Calu3 (cell line): ENCODE data around the gene ADNP. TPM values are rescaled to one million over a fixed set of nuclear protein-coding genes. Genes with fewer than 3 reads are reported as not detected.

Experiments used
- BruUV-seq: library from RNA; stranded (reverse); fragments of 400-500 nt; replicated peaks from 2 replicates; lab custom pipeline; 2021; lab: Mats Ljungman, UMichigan
- CTCF ChIA-PET: fragments of 300-600 bp; sonication (Branson Sonifier 250); formaldehyde crosslinking; loops from one replicate; lab custom pipeline; 2022; ENCODE audit warnings: antibody characterized with exemption; lab: Charles Lee
- DNase-seq: peaks from one replicate; pipeline ENCODE4 v3.0.0; 2022
- H3K27ac Mint-ChIP-seq: one replicate; pipeline ENCODE4 v1.8.0; 2022; ENCODE audit warnings: mixed read lengths; ENCODE audit not compliant: unreplicated experiment
- H3K27me3 Mint-ChIP-seq: one replicate; pipeline ENCODE4 v1.8.0; 2022; ENCODE audit warnings: mixed read lengths; ENCODE audit not compliant: unreplicated experiment
- H3K36me3 Mint-ChIP-seq: one replicate; pipeline ENCODE4 v1.8.0; 2022; ENCODE audit warnings: mild to moderate bottlenecking, moderate library complexity, mixed read lengths; ENCODE audit not compliant: insufficient read depth, unreplicated experiment
- H3K4me1 Mint-ChIP-seq: one replicate; pipeline ENCODE4 v1.8.0; 2022; ENCODE audit warnings: mild to moderate bottlenecking, low read depth, mixed read lengths; ENCODE audit not compliant: unreplicated experiment
- H3K4me3 Mint-ChIP-seq: one replicate; pipeline ENCODE4 v1.8.0; 2022; ENCODE audit warnings: mild to moderate bottlenecking, low read depth, moderate library complexity, mixed read lengths; ENCODE audit not compliant: unreplicated experiment
- H3K9me3 Mint-ChIP-seq: one replicate; pipeline ENCODE4 v1.8.0; 2022; ENCODE audit warnings: low read depth, mixed read lengths; ENCODE audit not compliant: unreplicated experiment
- CTCF ChIP-seq: fragments of 200-600 bp; IDR thresholded peaks from one replicate; pipeline ENCODE4 v1.8.0; 2022; ENCODE audit warnings: antibody characterized with exemption; ENCODE audit not compliant: unreplicated experiment
- intact Hi-C: fragments of 100-400 bp; cut with micrococcal nuclease; formaldehyde crosslinking; loops from one replicate; pipeline ENCODE4 v1.10.0; 2022; ENCODE audit not compliant: unreplicated experiment
- total RNA-seq: library from RNA; stranded (reverse); gene quantifications from 2 replicates; pipeline ENCODE4 v1.2.3, GENCODE V29; 2022

The ADNP gene
- total RNA-seq, 1 experiment from 2014 or later = 103 TPM

GRCh38 chr20:50856475-50857041 is 74.7 kb downstream of the ADNP start:
- CTCF ChIA-PET = no interaction called here
- BruUV-seq = no TSS peak
- Mint-ChIP-seq H3K27ac (no peak overlapping the region), H3K27me3 (no peaks in the 10 kb centered on the region), H3K36me3 (peaks cover 3% of the 10 kb centered on the region), H3K9me3 (no peaks in the 10 kb centered on the region), H3K4me3 (no peak overlapping the region), H3K4me1 (peaks cover 20% of the 10 kb centered on the region)
- TF ChIP-seq CTCF = no peak
- DNase-seq = no peak
- intact Hi-C loops = no loop called here

GRCh38 chr20:50855498-50856474 is 75.5 kb downstream of the ADNP start:
- BruUV-seq = no TSS peak
- Mint-ChIP-seq H3K4me3 (no peak overlapping the region), H3K27ac (no peak overlapping the region), H3K9me3 (no peaks in the 10 kb centered on the region), H3K4me1 (peaks cover 20% of the 10 kb centered on the region), H3K36me3 (peaks cover 3% of the 10 kb centered on the region), H3K27me3 (no peaks in the 10 kb centered on the region)
- intact Hi-C loops = no loop called here
- peak; percentile 51 for DNase-seq
- CTCF ChIA-PET = no interaction called here
- no peak for TF ChIP-seq CTCF

- intact Hi-C loops = no loop called here
- DNase-seq = no peak
- peaks cover 3% of the 10 kb centered on the region for H3K36me3 Mint-ChIP-seq
- CTCF ChIA-PET = interaction anchor here (0.6 kb wide), 1 partner anchor 919 kb away, joined by 9 read pairs; no protein-coding TSS in a partner anchor
- no peaks in the 10 kb centered on the region for H3K9me3 Mint-ChIP-seq
- no peak overlapping the region for H3K27ac Mint-ChIP-seq
- TF ChIP-seq CTCF = no peak
- no peak overlapping the region for H3K4me3 Mint-ChIP-seq
- BruUV-seq = no TSS peak
- peaks cover 20% of the 10 kb centered on the region for H3K4me1 Mint-ChIP-seq
- H3K27me3 Mint-ChIP-seq = no peaks in the 10 kb centered on the region
Measured at GRCh38 chr20:50854506-50855249, 76.6 kb downstream of the ADNP start.

- Mint-ChIP-seq H3K4me3 (no peak overlapping the region), H3K27me3 (no peaks in the 10 kb centered on the region)
Measured at GRCh38 chr20:50852085-50852484, 79.2 kb downstream of the ADNP start.

More at GRCh38 chr20:50852085-50852484, 79.2 kb downstream of the ADNP start:
- Mint-ChIP-seq H3K36me3 (peaks cover 3% of the 10 kb centered on the region), H3K4me1 (peaks cover 40% of the 10 kb centered on the region), H3K9me3 (no peaks in the 10 kb centered on the region), H3K27ac (no peak overlapping the region)
- CTCF ChIA-PET = no interaction called here
- BruUV-seq = no TSS peak
- TF ChIP-seq CTCF = no peak
- no peak for DNase-seq
- intact Hi-C loops = no loop called here
